ENCODE results near the gene KRAS. TPM values are rescaled to one million over a fixed set of nuclear protein-coding genes. Genes with fewer than 3 reads are reported as not detected.

The KRAS gene
- total RNA-seq, 2 experiments from 2014 or later = 17.0 to 19.0 TPM

DNA sequence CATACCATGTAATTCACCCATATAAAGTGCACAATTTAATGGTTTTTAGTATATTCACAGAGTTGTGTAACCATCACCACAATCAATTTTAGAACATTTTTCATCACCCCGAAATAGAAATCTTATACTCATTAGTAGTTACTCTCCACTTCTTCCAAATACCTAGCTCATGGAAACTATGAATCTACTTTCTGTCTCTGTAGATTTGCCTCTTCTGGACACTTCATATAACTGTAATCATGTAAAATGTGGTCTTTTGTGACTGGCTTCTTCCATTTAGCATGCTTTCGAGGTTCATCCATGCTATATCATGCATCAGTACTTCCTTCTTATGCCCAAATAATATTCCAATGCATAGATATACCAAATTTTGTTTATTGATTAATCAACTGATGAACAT is 66.6 kb downstream of the KRAS start:
- Mint-ChIP-seq H3K27me3 (no peaks in the 10 kb centered on the region), H3K27ac (no peak overlapping the region), H3K9me3 (peaks cover 3% of the 10 kb centered on the region), H3K4me3 (no peak overlapping the region), H3K36me3 (ENCODE audit: low read depth) (no peaks in the 10 kb centered on the region), H3K4me1 (ENCODE audit: low read depth) (peaks cover 19% of the 10 kb centered on the region)
- ChIA-PET POLR2A (no interaction called here), CTCF (interaction anchor here (2.1 kb wide), 1 partner anchor 28 kb away, joined by 8 read pairs; no protein-coding TSS in a partner anchor)
- DNase-seq (no peak), ATAC-seq (peak; percentile 28)
- TF ChIP-seq CTCF (IDR thresholded peaks at IDR 0.05) = no peak
- intact Hi-C loops (cut with micrococcal nuclease) = no loop called here

GRCh38 chr12:25182765-25183164 is 68.0 kb downstream of the KRAS start:
- H3K9me3 Mint-ChIP-seq = peaks cover 3% of the 10 kb centered on the region
- no peak for TF ChIP-seq CTCF (IDR thresholded peaks at IDR 0.05)
- H3K4me3 Mint-ChIP-seq = no peak overlapping the region
- ATAC-seq = no peak
- intact Hi-C loops (cut with micrococcal nuclease) = no loop called here
- H3K27me3 Mint-ChIP-seq = no peaks in the 10 kb centered on the region
- CTCF ChIA-PET = interaction anchor here (1.1 to 1.6 kb wide), 2 partner anchors 11 to 28 kb away, joined by 3 read pairs; no protein-coding TSS in a partner anchor
- no peak for DNase-seq
- POLR2A ChIA-PET = no interaction called here
- no peak overlapping the region for H3K27ac Mint-ChIP-seq
- H3K36me3 Mint-ChIP-seq (ENCODE audit: low read depth) = no peaks in the 10 kb centered on the region
- peaks cover 19% of the 10 kb centered on the region for H3K4me1 Mint-ChIP-seq (ENCODE audit: low read depth)

DNA sequence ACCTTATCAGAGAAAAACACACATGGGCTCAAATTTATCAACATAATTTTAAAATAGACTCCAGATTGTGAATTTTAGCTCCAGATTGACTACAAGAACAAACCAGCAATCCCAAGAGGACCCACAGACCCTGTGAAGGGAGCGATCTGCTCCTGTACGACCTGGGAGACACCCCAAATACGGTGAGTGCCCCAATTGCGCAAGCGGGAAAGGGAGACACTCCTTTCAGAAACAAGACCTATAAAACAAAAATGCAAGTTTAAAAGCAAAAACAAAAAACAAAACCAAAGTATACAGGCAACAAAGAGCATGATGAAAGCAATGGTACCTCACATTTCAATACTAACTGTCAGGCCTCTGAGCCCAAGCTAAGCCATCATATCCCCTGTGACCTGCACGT is 87.9 kb downstream of the KRAS start:
- POLR2A ChIA-PET = interaction anchor here (0.6 to 1.2 kb wide), 2 partner anchors 26 to 305 kb away, joined by 3 read pairs; no protein-coding TSS in a partner anchor
- no peak for TF ChIP-seq CTCF (IDR thresholded peaks at IDR 0.05)
- Mint-ChIP-seq H3K4me1 (ENCODE audit: low read depth) (no peaks in the 10 kb centered on the region), H3K27me3 (no peaks in the 10 kb centered on the region), H3K27ac (no peak overlapping the region), H3K36me3 (ENCODE audit: low read depth) (no peaks in the 10 kb centered on the region), H3K4me3 (no peak overlapping the region), H3K9me3 (no peaks in the 10 kb centered on the region)
- DNase-seq (no peak), ATAC-seq (no peak)
- intact Hi-C loops (cut with micrococcal nuclease) = no loop called here
- CTCF ChIA-PET = no interaction called here

DNA sequence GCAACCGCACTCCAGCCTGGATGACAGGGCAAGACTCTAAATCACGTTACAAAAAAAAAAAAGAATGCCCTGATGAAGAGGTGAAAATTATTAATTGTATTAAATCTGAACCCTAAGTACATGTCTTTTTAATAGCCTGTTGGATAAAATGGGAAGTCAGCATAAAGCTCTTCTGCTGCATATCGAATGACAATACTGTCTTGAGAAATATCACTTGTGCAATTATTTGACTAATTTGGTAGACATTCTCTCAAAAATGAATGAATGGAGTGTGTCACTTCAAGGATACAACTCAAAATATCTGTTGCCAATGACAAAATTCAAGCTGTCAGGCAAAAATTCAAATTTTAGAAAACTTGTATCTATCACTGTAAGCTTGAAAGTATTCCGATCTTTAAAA is 94.7 kb downstream of the KRAS start:
- no peak for TF ChIP-seq CTCF (IDR thresholded peaks at IDR 0.05)
- Mint-ChIP-seq H3K4me1 (ENCODE audit: low read depth) (peaks cover 5% of the 10 kb centered on the region), H3K4me3 (no peak overlapping the region), H3K9me3 (no peaks in the 10 kb centered on the region), H3K27me3 (no peaks in the 10 kb centered on the region), H3K27ac (no peak overlapping the region), H3K36me3 (ENCODE audit: low read depth) (no peaks in the 10 kb centered on the region)
- ChIA-PET POLR2A (no interaction called here), CTCF (interaction anchor here (0.7 to 5.3 kb wide), 8 partner anchors 19 to 209 kb away, joined by 3 to 46 read pairs (median 5); no protein-coding TSS in a partner anchor)
- ATAC-seq (no peak), DNase-seq (no peak)
- intact Hi-C loops (cut with micrococcal nuclease) = no loop called here

DNA sequence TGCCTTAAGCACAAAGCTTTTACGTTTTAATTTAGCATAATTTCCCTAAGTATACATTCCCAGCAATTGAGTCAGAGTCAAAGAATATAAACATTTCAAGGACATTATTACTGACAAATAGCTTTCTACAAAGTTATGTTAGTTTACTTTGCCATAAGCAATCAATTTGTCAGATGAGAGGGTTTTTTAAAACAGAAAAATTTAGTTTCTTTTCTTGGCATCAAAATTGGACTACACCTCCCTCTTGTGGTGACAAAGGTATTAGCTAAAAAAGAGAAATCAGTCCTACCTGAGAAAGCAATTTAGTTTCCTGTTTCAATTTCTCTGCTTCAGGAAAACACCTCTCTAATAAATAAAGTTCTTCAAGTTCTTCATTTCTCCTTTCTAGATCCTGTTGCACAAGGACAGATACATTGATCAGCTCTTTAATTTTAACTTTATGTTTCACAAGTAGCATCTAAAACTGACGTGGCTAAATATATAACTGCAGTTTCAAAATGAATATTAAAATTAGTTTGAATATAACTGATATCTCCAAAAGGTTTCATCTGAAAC is 95.6 kb downstream of the KRAS start:
- no peak overlapping the region for H3K4me3 Mint-ChIP-seq
- H3K27me3 Mint-ChIP-seq = no peaks in the 10 kb centered on the region
- intact Hi-C loops (cut with micrococcal nuclease) = no loop called here
- no peaks in the 10 kb centered on the region for H3K9me3 Mint-ChIP-seq
- DNase-seq = no peak
- POLR2A ChIA-PET = interaction anchor here (1.2 kb wide), 1 partner anchor 29 kb away, joined by 3 read pairs; no protein-coding TSS in a partner anchor
- peak; percentile 83 for TF ChIP-seq CTCF (IDR thresholded peaks at IDR 0.05)
- no peaks in the 10 kb centered on the region for H3K36me3 Mint-ChIP-seq (ENCODE audit: low read depth)
- no peak overlapping the region for H3K27ac Mint-ChIP-seq
- H3K4me1 Mint-ChIP-seq (ENCODE audit: low read depth) = peaks cover 5% of the 10 kb centered on the region
- ATAC-seq = no peak
- CTCF ChIA-PET = interaction anchor here (0.8 to 5.3 kb wide), 34 partner anchors 8 to 301 kb away, joined by 3 to 46 read pairs (median 4); partner anchors contain the start of genes DNAI7 and ETFRF1

Other genes with a start within 250 kb of the KRAS start
- gene DNAI7, start 55.8 kb downstream of the KRAS start, total RNA-seq = not detected
- 10 to 100 TPM; 10.1 to 11.0 TPM for gene ETFRF1, start 55.7 kb downstream of the KRAS start, total RNA-seq

All from activated CD8-positive, alpha-beta T cell treated with anti-CD3 and anti-CD28 coated beads for 36 hours (primary cell).